Upper lobe of left lung (tissue), 6 donors: ENCODE results near the gene VCPKMT. TPM values are rescaled to one million over a fixed set of nuclear protein-coding genes. Genes with fewer than 3 reads are reported as not detected.

Experiments used
- ATAC-seq, 2 donors: fragments of 200-7000 bp; cut with Tn5 transposase; one replicate each; pipeline ENCODE4 v1.9.1; 2022; ENCODE audit warnings: mild to moderate bottlenecking in 2 of 2, moderate library complexity in 2 of 2; ENCODE audit not compliant: low FRiP score in 2 of 2
- DNase-seq, 2 donors: peaks; one replicate each; pipeline ENCODE4 v3.0.0-alpha.2; 2019 to 2020
- H3K27ac ChIP-seq, 4 donors: fragments of 200-600 bp; sonication (generic); one replicate each; pipeline ENCODE4 v1.5.1; 2016 to 2019
- H3K27me3 ChIP-seq, 4 donors: fragments of 200-600 bp; sonication (generic); one replicate each; pipeline ENCODE4 v1.5.1; 2017 to 2019
- H3K36me3 ChIP-seq, 4 donors: fragments of 200-600 bp; sonication (generic); one replicate each; pipeline ENCODE4 v1.5.1; 2016 to 2019
- H3K4me1 ChIP-seq, 4 donors: fragments of 200-600 bp; sonication (generic); one replicate each; pipeline ENCODE4 v1.5.1; 2018 to 2019
- H3K4me3 ChIP-seq, 4 donors: fragments of 200-600 bp; sonication (generic); one replicate each; pipeline ENCODE4 v1.5.1; 2017 to 2019; ENCODE audit warnings: mild to moderate bottlenecking in 2 of 4, moderate library complexity in 1 of 4
- H3K9me3 ChIP-seq, 4 donors: fragments of 200-600 bp; sonication (generic); one replicate each; pipeline ENCODE4 v1.5.1; 2018 to 2019
- EP300 ChIP-seq, 4 donors: sonication (generic); formaldehyde crosslinking; IDR thresholded peaks; one replicate each; pipeline ENCODE4 v1.5.1; 2017; ENCODE audit warnings: antibody characterized with exemption in 4 of 4, control low read depth in 2 of 4
- POLR2A ChIP-seq, 4 donors: fragments of 450-650 bp; IDR thresholded peaks; one replicate each; pipeline ENCODE4 v1.5.1; 2016 to 2017; ENCODE audit warnings: antibody characterized with exemption in 4 of 4, mild to moderate bottlenecking in 2 of 4
- POLR2AphosphoS5 ChIP-seq, 2 donors: sonication (generic); formaldehyde crosslinking; IDR thresholded peaks; one replicate each; pipeline ENCODE4 v1.5.1; 2017; ENCODE audit warnings: antibody characterized with exemption in 2 of 2
- WGBS, 2 donors: methylation state at CpG; one replicate each; pipeline ENCODE4 v1.1.5; 2017 to 2018; 5-methylcytosine and 5-hydroxymethylcytosine counted together
- total RNA-seq, 6 donors: library from RNA; depleted of rRNA in 4 of 6; stranded (reverse); fragments of >200 nt in 4 of 6; gene quantifications; one replicate each; pipeline versions ENCODE4 v1.1.0 to v1.2.1, GENCODE V29; 2016 to 2021
- TF ChIP-seq, protein P1 (sequence below), 6 experiments: fragments of 450-650 bp in 4 of 6; fragments of 200-600 bp in 2 of 6; sonication (generic) in 2 of 6; IDR thresholded peaks; one replicate each; pipeline ENCODE4 v1.5.1; 2016 to 2019; ENCODE audit warnings: antibody characterized with exemption in 6 of 6
- donor health status: DM: no; HTN: no; CAD: no; lungs with moderate emphysema.
- donor health status: DM: no; HTN: yes; CAD: no; lungs with severe emphysema.

VCPKMT gene
- total RNA-seq, 6 donors from 2014 or later = 3.0 to 9.9 (median 5.9) TPM

- Histone ChIP-seq H3K4me3 (no peak overlapping the region), H3K27me3 (no peaks in the 10 kb centered on the region), H3K36me3 (no peaks in the 10 kb centered on the region), H3K4me1 (no peaks in the 10 kb centered on the region), H3K9me3 (no peaks in the 10 kb centered on the region), H3K27ac (no peak overlapping the region)
- no peak for TF ChIP-seq POLR2A (IDR thresholded peaks at IDR 0.05)
- TF ChIP-seq, protein P1, sequence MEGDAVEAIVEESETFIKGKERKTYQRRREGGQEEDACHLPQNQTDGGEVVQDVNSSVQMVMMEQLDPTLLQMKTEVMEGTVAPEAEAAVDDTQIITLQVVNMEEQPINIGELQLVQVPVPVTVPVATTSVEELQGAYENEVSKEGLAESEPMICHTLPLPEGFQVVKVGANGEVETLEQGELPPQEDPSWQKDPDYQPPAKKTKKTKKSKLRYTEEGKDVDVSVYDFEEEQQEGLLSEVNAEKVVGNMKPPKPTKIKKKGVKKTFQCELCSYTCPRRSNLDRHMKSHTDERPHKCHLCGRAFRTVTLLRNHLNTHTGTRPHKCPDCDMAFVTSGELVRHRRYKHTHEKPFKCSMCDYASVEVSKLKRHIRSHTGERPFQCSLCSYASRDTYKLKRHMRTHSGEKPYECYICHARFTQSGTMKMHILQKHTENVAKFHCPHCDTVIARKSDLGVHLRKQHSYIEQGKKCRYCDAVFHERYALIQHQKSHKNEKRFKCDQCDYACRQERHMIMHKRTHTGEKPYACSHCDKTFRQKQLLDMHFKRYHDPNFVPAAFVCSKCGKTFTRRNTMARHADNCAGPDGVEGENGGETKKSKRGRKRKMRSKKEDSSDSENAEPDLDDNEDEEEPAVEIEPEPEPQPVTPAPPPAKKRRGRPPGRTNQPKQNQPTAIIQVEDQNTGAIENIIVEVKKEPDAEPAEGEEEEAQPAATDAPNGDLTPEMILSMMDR (IDR thresholded peaks at IDR 0.05) = no peak
- TF ChIP-seq EP300 (IDR thresholded peaks at IDR 0.05) = no peak
- TF ChIP-seq POLR2AphosphoS5 (IDR thresholded peaks at IDR 0.05) = no peak
- no peak for DNase-seq
- no peak for ATAC-seq
- WGBS, 2 donors = 91 to 94% methylated on average over 4 of the region's 4 CpGs
These were observed 17.0 kb downstream of the VCPKMT start for GRCh38 chr14:50099335-50099734.

- no peak for TF ChIP-seq EP300 (IDR thresholded peaks at IDR 0.05)
- TF ChIP-seq POLR2AphosphoS5 (IDR thresholded peaks at IDR 0.05) = no peak
- TF ChIP-seq, protein P1 (IDR thresholded peaks at IDR 0.05) = no peak
- TF ChIP-seq POLR2A (IDR thresholded peaks at IDR 0.05) = no peak
- DNase-seq (no peak), ATAC-seq (no peak)
- Histone ChIP-seq H3K36me3 (no peaks in the 10 kb centered on the region), H3K27ac (no peak overlapping the region), H3K27me3 (no peaks in the 10 kb centered on the region), H3K9me3 (no peaks in the 10 kb centered on the region), H3K4me1 (no peaks in the 10 kb centered on the region), H3K4me3 (no peak overlapping the region)
- 44 to 64% methylated on average over 1 of the region's 1 CpG for WGBS, 2 donors
These were observed 20.5 kb downstream of the VCPKMT start for GRCh38 chr14:50095895-50096294.

DNA sequence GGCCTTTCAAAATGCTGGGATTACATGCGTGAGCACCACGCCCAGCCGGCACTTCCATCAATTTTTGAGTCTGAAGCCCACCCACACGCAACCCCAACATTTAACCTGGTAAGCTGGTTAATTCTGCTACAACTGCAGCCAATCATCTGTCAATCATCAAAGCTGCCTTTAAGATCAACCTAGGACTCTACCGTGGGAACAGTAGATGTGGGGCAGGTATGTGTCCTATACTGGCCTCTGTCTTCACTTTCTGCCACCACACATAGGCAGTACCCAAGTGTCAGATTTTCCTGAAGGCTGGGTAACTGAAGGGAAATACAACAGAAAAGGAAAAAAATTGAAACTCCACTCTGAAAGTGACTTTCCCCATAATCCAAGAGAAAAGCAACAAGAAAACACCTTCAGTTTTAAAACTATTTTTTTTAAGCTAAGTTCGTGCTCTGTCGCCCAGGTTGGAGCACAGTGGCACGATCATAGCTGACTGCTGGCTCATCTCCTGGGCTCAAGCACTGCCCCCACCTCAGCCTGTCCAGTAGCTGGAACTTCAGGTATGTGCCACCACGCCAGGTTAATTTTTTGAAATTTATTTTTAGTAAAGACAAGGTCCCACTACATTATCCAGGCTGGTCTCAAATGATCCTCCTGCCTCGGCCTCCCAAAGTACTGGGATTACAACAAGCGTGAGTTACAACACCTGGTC is 22.2 kb downstream of the VCPKMT start:
- Histone ChIP-seq H3K9me3 (no peaks in the 10 kb centered on the region), H3K4me1 (no peaks in the 10 kb centered on the region), H3K27ac (no peak overlapping the region), H3K27me3 (no peaks in the 10 kb centered on the region), H3K4me3 (no peak overlapping the region), H3K36me3 (peaks cover 0 to under 1% (median 0%) of the 10 kb centered on the region in 4 donors)
- TF ChIP-seq POLR2AphosphoS5 (IDR thresholded peaks at IDR 0.05) (no peak), EP300 (IDR thresholded peaks at IDR 0.05) (no peak)
- TF ChIP-seq, protein P1 (IDR thresholded peaks at IDR 0.05) = no peak
- WGBS, 2 donors = 89 to 98% methylated on average over 11 of the region's 11 CpGs
- ATAC-seq (no peak), DNase-seq (no peak)

GRCh38 chr14:50093496-50093895 is 22.9 kb downstream of the VCPKMT start:
- Histone ChIP-seq H3K27me3 (no peaks in the 10 kb centered on the region), H3K36me3 (peaks cover 0 to 8% (median 2%) of the 10 kb centered on the region in 4 donors), H3K27ac (no peak overlapping the region), H3K4me1 (no peaks in the 10 kb centered on the region), H3K4me3 (no peak overlapping the region), H3K9me3 (no peaks in the 10 kb centered on the region)
- TF ChIP-seq POLR2AphosphoS5 (IDR thresholded peaks at IDR 0.05) (no peak), POLR2A (IDR thresholded peaks at IDR 0.05) (no peak), EP300 (IDR thresholded peaks at IDR 0.05) (no peak)
- TF ChIP-seq, protein P1 (IDR thresholded peaks at IDR 0.05) = no peak
- DNase-seq (no peak), ATAC-seq (no peak)
- WGBS, 2 donors = 50 to 86% methylated on average over 1 to 2 of the region's 2 CpGs

DNA sequence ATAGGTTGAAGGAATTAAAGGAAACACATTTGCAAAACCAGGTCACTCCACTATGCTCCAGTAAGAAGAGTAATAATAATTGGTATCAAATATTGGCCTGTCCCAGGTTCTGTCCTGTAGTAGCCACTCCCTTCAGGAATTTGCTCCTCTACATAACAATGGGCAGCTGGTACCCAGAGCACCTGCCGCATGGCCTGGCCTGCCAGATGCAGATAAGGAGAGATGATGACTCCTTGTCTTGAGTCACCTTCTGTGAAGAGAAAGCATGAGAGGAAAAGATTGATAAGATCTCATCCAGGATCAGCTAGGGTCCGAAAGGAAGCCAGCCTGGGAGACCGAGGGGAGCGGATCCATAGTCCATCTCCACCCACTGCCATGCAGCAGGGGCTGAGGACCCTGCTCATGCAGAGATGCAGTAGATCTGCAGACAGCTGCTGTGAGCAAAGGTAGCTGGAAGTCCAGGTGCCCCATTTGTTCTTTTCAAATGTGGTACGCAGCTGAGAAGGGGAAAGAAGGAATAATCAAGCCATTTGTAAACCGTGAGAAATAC is 24.3 kb downstream of the VCPKMT start:
- H3K9me3 ChIP-seq = no peaks in the 10 kb centered on the region

More for the DNA sequence above, 24.3 kb downstream of the VCPKMT start:
- TF ChIP-seq EP300 (IDR thresholded peaks at IDR 0.05) = no peak
- TF ChIP-seq POLR2AphosphoS5 (IDR thresholded peaks at IDR 0.05) = no peak
- no peak for TF ChIP-seq POLR2A (IDR thresholded peaks at IDR 0.05)
- TF ChIP-seq, protein P1 (IDR thresholded peaks at IDR 0.05) = no peak
- 87 to 97% methylated on average over 6 of the region's 6 CpGs for WGBS, 2 donors
- Histone ChIP-seq H3K27me3 (no peaks in the 10 kb centered on the region), H3K36me3 (peaks cover 0 to 8% (median 2%) of the 10 kb centered on the region in 4 donors), H3K27ac (no peak overlapping the region), H3K4me1 (no peaks in the 10 kb centered on the region), H3K4me3 (no peak overlapping the region)
- ATAC-seq (no peak), DNase-seq (no peak)
